ENCODE data around the gene ADRM1. TPM values are rescaled to one million over a fixed set of nuclear protein-coding genes. Genes with fewer than 3 reads are reported as not detected.

ADRM1 gene
- total and polyA plus RNA-seq, 2 of the 4 experiments (the other 2 are of a cell fraction): 103 to 149 TPM

- Histone ChIP-seq H2BK5ac (ENCODE audit: low read depth, low read length, poor library complexity, severe bottlenecking) (no peak overlapping the region), H3K79me1 (ENCODE audit: low read depth in 1 of 2, low read length in 2 of 2) (no peaks in the 10 kb centered on the region), H4K91ac (ENCODE audit: insufficient read depth, low read depth, low read length) (no peak overlapping the region), H3K18ac (ENCODE audit: low read depth, low read length) (no peak overlapping the region), H3K9ac (ENCODE audit: low read depth, low read length) (no peak overlapping the region), H3K27ac (ENCODE audit: insufficient read depth, low read length) (no peak overlapping the region), H2AK9ac (replicated peaks; ENCODE audit: low read depth, low read length, poor library complexity) (no peak overlapping the region), H3K27me3 (ENCODE audit: control insufficient read depth, insufficient read depth, low read length) (no peaks in the 10 kb centered on the region), H3K23ac (ENCODE audit: low read depth, low read length) (no peak overlapping the region), H2BK20ac (ENCODE audit: low read depth, low read length) (no peak overlapping the region), H3K9me3 (ENCODE audit: control insufficient read depth, insufficient read depth, low read length) (peaks cover 2% of the 10 kb centered on the region), H3K4me3 (ENCODE audit: insufficient read depth, low read depth, low read length) (no peak overlapping the region), H3K9me1 (ENCODE audit: insufficient read depth, low read length) (no peaks in the 10 kb centered on the region), H4K8ac (ENCODE audit: low read depth in 2 of 2, low read length in 2 of 2) (no peak overlapping the region), H2AK5ac (ENCODE audit: low read depth, low read length) (no peak overlapping the region), H3K56ac (ENCODE audit: extremely low read depth, insufficient read depth, low read length) (no peak overlapping the region), H2BK15ac (ENCODE audit: low read depth, low read length) (no peak overlapping the region), H3K4me1 (ENCODE audit: control insufficient read depth, insufficient read depth, low read length) (no peaks in the 10 kb centered on the region), H3K4me2 (ENCODE audit: low read depth, low read length) (no peak overlapping the region), H3K4ac (ENCODE audit: low read depth, low read length) (no peak overlapping the region), H3K36me3 (ENCODE audit: control insufficient read depth, insufficient read depth, low read length) (peaks cover 17% of the 10 kb centered on the region; the same call in 1 of the 2 replicates), H4K20me1 (ENCODE audit: insufficient read depth, low read length) (no peaks in the 10 kb centered on the region; the same call in 1 of the 2 replicates), H3K14ac (replicated peaks; ENCODE audit: low read depth, low read length) (no peak overlapping the region), H4K5ac (ENCODE audit: low read depth, low read length) (no peak overlapping the region), H2AFZ (replicated peaks; ENCODE audit: low read length, poor library complexity) (peak overlapping the region; percentile 14), H2BK120ac (ENCODE audit: low read depth, low read length) (no peak overlapping the region)
- CTCF ChIA-PET: no interaction called here
- POLR2A ChIA-PET (ENCODE audit: unreplicated experiment): no interaction called here
- TF ChIP-seq ELK1 (IDR thresholded peaks at IDR 0.05; ENCODE audit: borderline replicate concordance, low read depth, low read length) (no peak), CHD1 (IDR thresholded peaks at IDR 0.05; ENCODE audit: low read depth, low read length) (no peak), NFE2L2 (IDR thresholded peaks at IDR 0.05; ENCODE audit: low read depth, low read length) (no peak), RFX5 (IDR thresholded peaks at IDR 0.05; ENCODE audit: low read depth, low read length) (no peak), MXI1 (IDR thresholded peaks at IDR 0.05; ENCODE audit: borderline replicate concordance, low read depth, low read length) (no peak), MAZ (IDR thresholded peaks at IDR 0.05; ENCODE audit: borderline replicate concordance, low read depth, low read length) (no peak), POLR2A (IDR thresholded peaks at IDR 0.05; ENCODE audit: low read depth, low read length) (no peak), SMC3 (IDR thresholded peaks at IDR 0.05; ENCODE audit: low read depth, low read length) (no peak), RAD21 (IDR thresholded peaks at IDR 0.05; ENCODE audit: low read length) (no peak), RCOR1 (IDR thresholded peaks at IDR 0.05; ENCODE audit: insufficient replicate concordance, low read length) (no peak), CTCF (conservative IDR thresholded peaks at IDR 0.05; ENCODE audit: low read depth, low read length) (no peak)
- intact Hi-C loops (cut with micrococcal nuclease): no loop called here
- no peak for ATAC-seq (ENCODE audit: low read depth)
- in situ Hi-C loops (cut with MboI; ENCODE audit: low sequenced_read_pairs): no loop called here
- BruUV-seq (replicated peaks): no TSS peak
- no peak for DNase-seq
- dilution Hi-C loops (cut with HindIII; ENCODE audit: low sequenced_read_pairs, unreplicated experiment): no loop called here
- 96% methylated on average over 9 of the region's 16 CpGs; no CpG with 5 or more reads in 1 of the 2 experiments for WGBS, 2 experiments (ENCODE audit: extremely low coverage in 2 of 2, insufficient read length in 1 of 2)
These were observed 35.5 kb downstream of the ADRM1 start for GRCh38 chr20:62338294-62338620.
